Neural progenitor cell (in vitro differentiated cells): ENCODE data around the gene PRSS21. TPM values are rescaled to one million over a fixed set of nuclear protein-coding genes. Genes with fewer than 3 reads are reported as not detected.
A peak's percentile ranks its signal among the peaks of the same experiment; 100 is the strongest.

Experiments
- DNase-seq: peaks from one replicate; pipeline ENCODE4 v3.0.0-alpha.2; 2016; ENCODE audit warnings: low spot score
- H2AFZ ChIP-seq: fragments of 200-600 bp; sonication (generic); replicated peaks from 2 replicates; pipeline ENCODE4 v1.6.1; 2016; ENCODE audit warnings: antibody characterized with exemption
- H3F3A ChIP-seq: fragments of 200-600 bp; sonication (generic); 2 replicates; pipeline ENCODE4 v1.6.1; 2016; ENCODE audit warnings: antibody characterized with exemption, low read depth
- H3K27ac ChIP-seq: fragments of 200-600 bp; sonication (generic); 2 replicates; pipeline ENCODE4 v1.5.1; 2016; ENCODE audit warnings: mild to moderate bottlenecking
- H3K27me3 ChIP-seq: fragments of 200-600 bp; sonication (generic); 2 replicates; pipeline ENCODE4 v1.6.1; 2016; ENCODE audit warnings: mild to moderate bottlenecking, moderate library complexity
- H3K36me3 ChIP-seq: fragments of 200-600 bp; sonication (generic); 2 replicates; pipeline ENCODE4 v1.5.1; 2016
- H3K4me1 ChIP-seq: fragments of 200-600 bp; sonication (generic); 2 replicates; pipeline ENCODE4 v1.6.1; 2016; ENCODE audit warnings: mixed run types
- H3K4me2 ChIP-seq: fragments of 200-600 bp; sonication (generic); 2 replicates; pipeline ENCODE4 v1.6.1; 2016
- H3K4me3 ChIP-seq: fragments of 200-600 bp; sonication (generic); 2 replicates; pipeline ENCODE4 v1.5.1; 2016
- H3K79me2 ChIP-seq: fragments of 200-600 bp; sonication (generic); 2 replicates; pipeline ENCODE4 v1.6.1; 2016; ENCODE audit warnings: low read depth
- H3K9ac ChIP-seq: fragments of 200-600 bp; sonication (generic); 2 replicates; pipeline ENCODE4 v1.6.1; 2016
- H3K9me3 ChIP-seq: fragments of 200-600 bp; sonication (generic); 2 replicates; pipeline ENCODE4 v1.5.1; 2016; ENCODE audit warnings: low read depth
- H4K20me1 ChIP-seq: fragments of 200-600 bp; sonication (generic); 2 replicates; pipeline ENCODE4 v1.6.1; 2016; ENCODE audit warnings: low read depth
- H3K27ac Mint-ChIP-seq: 3 replicates; pipeline ENCODE4 v1.8.0; 2021; ENCODE audit warnings: mixed read lengths
- H3K27me3 Mint-ChIP-seq: 2 replicates; pipeline ENCODE4 v1.8.0; 2022; ENCODE audit warnings: low read depth, mild to moderate bottlenecking, inconsistent platforms, moderate library complexity, mixed read lengths; ENCODE audit not compliant: insufficient read depth
- H3K36me3 Mint-ChIP-seq: 3 replicates; pipeline ENCODE4 v1.8.0; 2021; ENCODE audit warnings: mixed read lengths
- H3K4me1 Mint-ChIP-seq: 3 replicates; pipeline ENCODE4 v1.8.0; 2021; ENCODE audit warnings: mixed read lengths
- H3K4me3 Mint-ChIP-seq: 3 replicates; pipeline ENCODE4 v1.8.0; 2021; ENCODE audit warnings: mild to moderate bottlenecking, moderate library complexity, mixed read lengths
- H3K9me3 Mint-ChIP-seq: 3 replicates; pipeline ENCODE4 v1.8.0; 2020; ENCODE audit warnings: mixed read lengths
- EZH2 ChIP-seq: fragments of 200-600 bp; sonication (generic); IDR thresholded peaks from 2 replicates; pipeline ENCODE4 v1.6.1; 2017; ENCODE audit warnings: antibody characterized with exemption, mild to moderate bottlenecking, moderate library complexity
- EZH2phosphoT487 ChIP-seq: fragments of 200-600 bp; sonication (generic); IDR thresholded peaks from 2 replicates; pipeline ENCODE4 v1.6.1; 2017; ENCODE audit warnings: antibody characterized with exemption
- total RNA-seq: library from RNA; depleted of rRNA; stranded (reverse); fragments of >200 nt; gene quantifications from 2 replicates; pipeline ENCODE4 v1.2.3, GENCODE V29; 2015; ENCODE audit warnings: low replicate concordance
- TF ChIP-seq, protein P1 (sequence below): fragments of 200-600 bp; sonication (generic); IDR thresholded peaks from 2 replicates; pipeline ENCODE4 v1.5.1; 2017; ENCODE audit warnings: antibody characterized with exemption, mild to moderate bottlenecking

PRSS21 gene
- total RNA-seq, 1 donor from 2014 or later = not detected

DNA sequence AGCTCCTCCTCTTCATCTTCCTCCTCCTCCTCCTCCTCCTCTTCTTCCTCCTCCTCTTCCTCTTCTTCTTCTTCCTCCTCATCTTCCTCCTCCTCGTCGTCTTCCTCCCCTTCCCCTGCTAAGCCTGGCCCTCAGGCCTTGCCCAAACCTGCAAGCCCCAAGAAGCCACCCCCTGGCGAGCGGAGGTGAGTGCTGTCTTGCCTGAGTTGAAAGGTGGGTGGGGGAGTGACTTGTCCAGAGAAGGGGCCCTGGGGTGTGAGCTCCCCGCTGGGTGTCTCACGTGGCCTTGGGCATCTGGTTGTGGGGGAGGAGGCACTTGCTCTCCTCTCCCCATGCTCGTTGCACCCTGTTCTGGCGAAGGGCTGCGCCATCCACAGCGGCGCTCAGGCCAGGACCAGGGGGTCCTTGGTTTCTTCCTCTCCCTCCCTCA, 47.9 kb upstream of the PRSS21 start:
- Mint-ChIP-seq H3K9me3 (peaks cover 11% of the 10 kb centered on the region), H3K27me3 (peaks cover 17% of the 10 kb centered on the region), H3K27ac (no peak overlapping the region), H3K36me3 (peaks cover 53% of the 10 kb centered on the region), H3K4me3 (no peak overlapping the region), H3K4me1 (peaks cover 6% of the 10 kb centered on the region)
- H2AFZ ChIP-seq = no peak overlapping the region
- H4K20me1 ChIP-seq = peaks cover 74% of the 10 kb centered on the region
- H3K79me2 ChIP-seq = peaks cover 61% of the 10 kb centered on the region
- no peaks in the 10 kb centered on the region for H3K9me3 ChIP-seq
- H3K4me2 ChIP-seq = no peak overlapping the region
- H3K4me3 ChIP-seq = no peak overlapping the region
- H3K4me1 ChIP-seq = no peaks in the 10 kb centered on the region
- DNase-seq = no peak
- no peak overlapping the region for H3K27ac ChIP-seq
- no peak for TF ChIP-seq EZH2
- no peak for TF ChIP-seq EZH2phosphoT487
- TF ChIP-seq, protein P1, sequence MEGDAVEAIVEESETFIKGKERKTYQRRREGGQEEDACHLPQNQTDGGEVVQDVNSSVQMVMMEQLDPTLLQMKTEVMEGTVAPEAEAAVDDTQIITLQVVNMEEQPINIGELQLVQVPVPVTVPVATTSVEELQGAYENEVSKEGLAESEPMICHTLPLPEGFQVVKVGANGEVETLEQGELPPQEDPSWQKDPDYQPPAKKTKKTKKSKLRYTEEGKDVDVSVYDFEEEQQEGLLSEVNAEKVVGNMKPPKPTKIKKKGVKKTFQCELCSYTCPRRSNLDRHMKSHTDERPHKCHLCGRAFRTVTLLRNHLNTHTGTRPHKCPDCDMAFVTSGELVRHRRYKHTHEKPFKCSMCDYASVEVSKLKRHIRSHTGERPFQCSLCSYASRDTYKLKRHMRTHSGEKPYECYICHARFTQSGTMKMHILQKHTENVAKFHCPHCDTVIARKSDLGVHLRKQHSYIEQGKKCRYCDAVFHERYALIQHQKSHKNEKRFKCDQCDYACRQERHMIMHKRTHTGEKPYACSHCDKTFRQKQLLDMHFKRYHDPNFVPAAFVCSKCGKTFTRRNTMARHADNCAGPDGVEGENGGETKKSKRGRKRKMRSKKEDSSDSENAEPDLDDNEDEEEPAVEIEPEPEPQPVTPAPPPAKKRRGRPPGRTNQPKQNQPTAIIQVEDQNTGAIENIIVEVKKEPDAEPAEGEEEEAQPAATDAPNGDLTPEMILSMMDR = no peak
- H3K9ac ChIP-seq = no peak overlapping the region
- peaks cover 9% of the 10 kb centered on the region for H3K36me3 ChIP-seq
- H3F3A ChIP-seq = peaks cover 74% of the 10 kb centered on the region
- H3K27me3 ChIP-seq = no peaks in the 10 kb centered on the region

DNA sequence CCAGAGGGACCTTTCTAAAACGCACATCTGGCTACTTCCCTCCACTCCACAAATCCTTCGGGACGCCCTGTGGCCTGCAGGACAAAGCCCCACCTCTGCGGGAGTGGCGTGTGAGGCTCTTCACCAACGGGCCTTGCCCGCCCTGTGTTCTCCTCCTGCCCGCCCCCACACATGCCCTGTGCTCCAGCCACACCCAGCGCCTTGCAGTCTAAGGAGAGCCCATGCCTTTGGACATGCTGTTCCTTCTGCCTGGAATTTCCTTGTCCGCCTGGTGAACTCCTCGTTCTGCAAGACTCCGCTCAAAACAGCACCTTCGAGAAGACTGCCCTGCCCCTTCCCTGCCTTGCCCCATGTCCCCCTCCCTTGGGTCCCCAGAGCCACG, 47.4 kb upstream of the PRSS21 start:
- Mint-ChIP-seq H3K27me3 (peaks cover 17% of the 10 kb centered on the region), H3K36me3 (peaks cover 48% of the 10 kb centered on the region), H3K27ac (no peak overlapping the region), H3K4me3 (no peak overlapping the region), H3K9me3 (peaks cover 11% of the 10 kb centered on the region), H3K4me1 (peaks cover 6% of the 10 kb centered on the region)
- DNase-seq = no peak
- Histone ChIP-seq H3K9ac (no peak overlapping the region), H2AFZ (no peak overlapping the region), H4K20me1 (peaks cover 74% of the 10 kb centered on the region), H3K4me3 (no peak overlapping the region), H3K4me1 (no peaks in the 10 kb centered on the region), H3K27me3 (no peaks in the 10 kb centered on the region), H3F3A (peaks cover 71% of the 10 kb centered on the region), H3K9me3 (no peaks in the 10 kb centered on the region), H3K27ac (peak overlapping the region; percentile 58), H3K4me2 (no peak overlapping the region), H3K79me2 (peaks cover 61% of the 10 kb centered on the region), H3K36me3 (peaks cover 4% of the 10 kb centered on the region)
- TF ChIP-seq, protein P1 = no peak
- TF ChIP-seq EZH2 = no peak
- TF ChIP-seq EZH2phosphoT487 = no peak

DNA sequence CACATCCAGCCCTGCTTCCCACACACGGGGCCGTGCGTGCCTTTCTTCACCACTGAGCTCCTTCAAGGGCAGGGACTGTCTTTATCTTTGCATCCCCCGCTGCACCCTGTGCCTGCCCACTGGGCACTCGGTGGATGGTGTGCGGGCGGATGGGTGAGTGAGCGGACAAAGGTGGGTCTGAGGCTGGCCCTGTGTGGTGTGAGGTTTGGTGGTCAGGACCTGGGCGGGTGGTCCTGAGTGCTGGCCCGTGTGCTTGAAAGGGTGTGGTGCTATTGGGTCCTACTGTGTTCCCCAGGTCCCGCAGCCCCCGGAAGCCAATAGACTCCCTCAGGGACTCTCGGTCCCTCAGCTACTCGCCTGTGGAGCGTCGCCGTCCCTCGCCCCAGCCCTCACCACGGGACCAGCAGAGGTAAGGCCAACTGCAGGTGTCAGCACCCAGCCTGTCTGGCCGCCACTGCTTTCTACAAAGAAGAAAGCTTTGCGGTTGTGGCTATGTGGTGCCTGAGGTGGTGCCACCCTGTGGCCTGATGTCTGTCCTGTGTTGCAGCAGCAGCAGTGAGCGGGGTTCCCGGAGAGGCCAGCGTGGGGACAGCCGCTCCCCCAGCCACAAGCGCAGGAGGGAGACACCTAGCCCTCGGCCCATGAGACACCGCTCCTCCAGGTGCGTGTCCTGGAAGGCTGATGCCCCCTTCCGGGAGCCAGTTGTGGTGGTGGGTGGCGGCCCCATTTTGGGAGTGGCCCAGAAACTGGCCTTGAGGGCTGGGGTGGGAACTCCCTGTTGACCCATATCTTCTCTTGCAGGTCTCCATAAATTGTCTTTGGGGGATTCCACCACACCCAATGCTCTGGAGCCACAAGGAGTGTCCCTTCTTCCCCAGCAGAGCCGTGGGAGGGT, 46.7 kb upstream of the PRSS21 start:
- DNase-seq = no peak
- peaks cover 61% of the 10 kb centered on the region for H3K79me2 ChIP-seq
- no peaks in the 10 kb centered on the region for H3K9me3 ChIP-seq
- H3K27me3 ChIP-seq = no peaks in the 10 kb centered on the region
- H3K27me3 Mint-ChIP-seq = peaks cover 16% of the 10 kb centered on the region
- no peak overlapping the region for H3K4me3 ChIP-seq
- peaks cover 72% of the 10 kb centered on the region for H3F3A ChIP-seq
- no peaks in the 10 kb centered on the region for H3K4me1 ChIP-seq
- no peak overlapping the region for H3K9ac ChIP-seq
- TF ChIP-seq EZH2phosphoT487 = no peak
- H4K20me1 ChIP-seq = peaks cover 76% of the 10 kb centered on the region
- H3K27ac ChIP-seq = peak overlapping the region; percentile 58
- no peak overlapping the region for H2AFZ ChIP-seq
- no peak overlapping the region for H3K4me2 ChIP-seq
- no peak overlapping the region for H3K4me3 Mint-ChIP-seq
- peaks cover 41% of the 10 kb centered on the region for H3K36me3 Mint-ChIP-seq
- no peaks in the 10 kb centered on the region for H3K36me3 ChIP-seq
- peaks cover 6% of the 10 kb centered on the region for H3K4me1 Mint-ChIP-seq
- peaks cover 5% of the 10 kb centered on the region for H3K9me3 Mint-ChIP-seq
- no peak overlapping the region for H3K27ac Mint-ChIP-seq
